SK-N-SH (cell line): Measurements from ENCODE around the gene CLDN9. TPM values are rescaled to one million over a fixed set of nuclear protein-coding genes. Genes with fewer than 3 reads are reported as not detected.

Experiments
- CTCF ChIA-PET: fragments of 300-600, 350-600 bp; formaldehyde crosslinking; extraction: SDS; loops from one replicate; lab custom pipeline; 2021; lab: Yijun Ruan, JAX
- POLR2A ChIA-PET: fragments of 350-600 bp; sonication (Branson Sonifier 250); formaldehyde crosslinking; extraction: SDS; loops from one replicate; lab custom pipeline; 2020; ENCODE audit warnings: antibody characterized with exemption, inconsistent platforms; lab: Yijun Ruan, JAX
- DNase-seq: peaks from one replicate; pipeline ENCODE4 v3.0.0; 2012
- H2AFZ ChIP-seq: fragments of 200-600 bp; sonication (generic); 2 replicates; pipeline ENCODE4 v1.8.1; 2016; ENCODE audit warnings: antibody characterized with exemption, mild to moderate bottlenecking, low read depth
- H3F3A ChIP-seq: fragments of 200-600 bp; sonication (generic); replicated peaks from 2 replicates; pipeline ENCODE3; 2016; ENCODE audit warnings: antibody characterized with exemption, mild to moderate bottlenecking; ENCODE audit not compliant: insufficient read depth
- H3K27ac ChIP-seq, 2 experiments: fragments of 200-500 bp in 1 of 2; fragments of 200-600 bp in 1 of 2; sonication (Bioruptor generic) in 1 of 2; sonication (generic), shearing (Covaris generic) in 1 of 2; 2 replicates each; pipeline versions ENCODE4 v1.5.1 to v1.6.1; 2014 to 2016; ENCODE audit warnings: low read depth in 2 of 2, inconsistent platforms in 1 of 2, low read length in 1 of 2, mild to moderate bottlenecking in 1 of 2, mixed read lengths in 1 of 2
- H3K27me3 ChIP-seq: fragments of 200-600 bp; sonication (generic), shearing (Covaris generic); 2 replicates; pipeline ENCODE4 v1.6.1; 2016; ENCODE audit warnings: mixed run types; ENCODE audit not compliant: insufficient read depth
- H3K36me3 ChIP-seq, 2 experiments: fragments of 200-500 bp in 1 of 2; fragments of 200-600 bp in 1 of 2; sonication (Bioruptor generic) in 1 of 2; sonication (generic) in 1 of 2; replicated peaks in 1 of 2; 2 replicates each; pipeline versions ENCODE3 to v1.5.1; 2014 to 2016; ENCODE audit warnings: low read length in 1 of 2, mild to moderate bottlenecking in 1 of 2; ENCODE audit not compliant: insufficient read depth in 2 of 2, control insufficient read depth in 1 of 2
- H3K4me1 ChIP-seq, 2 experiments: fragments of 200-500 bp in 1 of 2; fragments of 200-600 bp in 1 of 2; sonication (Bioruptor generic) in 1 of 2; sonication (generic), shearing (Covaris generic) in 1 of 2; 2 replicates each; pipeline versions ENCODE4 v1.5.1 to v1.6.1; 2014 to 2016; ENCODE audit warnings: low read depth in 1 of 2, low read length in 1 of 2, mixed run types in 1 of 2; ENCODE audit not compliant: insufficient read depth in 2 of 2, control insufficient read depth in 1 of 2
- H3K4me2 ChIP-seq: fragments of 200-600 bp; sonication (generic), shearing (Covaris generic); 2 replicates; pipeline ENCODE4 v1.6.1; 2017; ENCODE audit warnings: mixed run types
- H3K4me3 ChIP-seq, 2 experiments: fragments of 200-500 bp in 1 of 2; fragments of 200-600 bp in 1 of 2; sonication (Bioruptor generic) in 1 of 2; sonication (generic), shearing (Covaris generic) in 1 of 2; 2 replicates each; pipeline versions ENCODE4 v1.5.1 to v1.8.1; 2014 to 2016; ENCODE audit warnings: low read depth in 2 of 2, inconsistent platforms in 1 of 2, low read length in 1 of 2, mild to moderate bottlenecking in 1 of 2, mixed read lengths in 1 of 2, moderate library complexity in 1 of 2
- H3K79me2 ChIP-seq: fragments of 200-600 bp; sonication (generic); 2 replicates; pipeline ENCODE4 v1.8.1; 2017; ENCODE audit warnings: mild to moderate bottlenecking; ENCODE audit not compliant: insufficient read depth
- H3K9ac ChIP-seq: fragments of 200-600 bp; sonication (generic); 2 replicates; pipeline ENCODE4 v1.6.1; 2017; ENCODE audit warnings: mixed run types
- H3K9me2 ChIP-seq: fragments of 200-600 bp; sonication (generic); 2 replicates; pipeline ENCODE4 v1.6.1; 2017; ENCODE audit warnings: mixed run types
- H3K9me3 ChIP-seq: fragments of 200-600 bp; sonication (generic); 2 replicates; pipeline ENCODE4 v1.6.1; 2017; ENCODE audit warnings: mixed run types, mild to moderate bottlenecking, moderate library complexity
- H4K20me1 ChIP-seq: fragments of 200-600 bp; sonication (generic); 2 replicates; pipeline ENCODE4 v1.6.1; 2017; ENCODE audit warnings: mild to moderate bottlenecking, mixed run types; ENCODE audit not compliant: insufficient read depth
- ELF1 ChIP-seq: IDR thresholded peaks from 2 replicates; pipeline ENCODE4 v1.4.0; 2012
- EZH2phosphoT487 ChIP-seq: fragments of 200-600 bp; sonication (generic); IDR thresholded peaks from 2 replicates; pipeline ENCODE4 v1.6.1; 2017; ENCODE audit warnings: low read depth, mixed run types, mild to moderate bottlenecking, antibody characterized with exemption, moderate library complexity, borderline replicate concordance
- FOSL2 ChIP-seq: IDR thresholded peaks from 2 replicates; pipeline ENCODE4 v1.4.0; 2012; ENCODE audit warnings: low read depth, mild to moderate bottlenecking, moderate library complexity, borderline replicate concordance
- GABPA ChIP-seq: IDR thresholded peaks from 2 replicates; pipeline ENCODE4 v1.4.0; 2012; ENCODE audit warnings: low read depth, mild to moderate bottlenecking
- GATA2 ChIP-seq: sonication (generic); formaldehyde crosslinking; IDR thresholded peaks from 2 replicates; pipeline ENCODE4 v1.5.0; 2020; ENCODE audit warnings: mild to moderate bottlenecking, missing genetic modification reagents
- MEF2A ChIP-seq: IDR thresholded peaks from 2 replicates; pipeline ENCODE4 v1.4.0; 2012; ENCODE audit warnings: low read depth, borderline replicate concordance
- MXI1 ChIP-seq: IDR thresholded peaks from 2 replicates; pipeline ENCODE4 v1.6.1; 2012; ENCODE audit warnings: mild to moderate bottlenecking, low read depth, low read length, improper control_type of control experiment
- POLR2AphosphoS5 ChIP-seq: IDR thresholded peaks from 2 replicates; pipeline ENCODE4 v1.6.1; 2012; ENCODE audit warnings: low read depth, low read length
- RAD21 ChIP-seq: IDR thresholded peaks from 2 replicates; pipeline ENCODE4 v1.6.1; 2012; ENCODE audit warnings: mild to moderate bottlenecking, low read length
- RCOR1 ChIP-seq: fragments of 150-350 bp; IDR thresholded peaks from 2 replicates; pipeline ENCODE4 v1.6.1; 2017; ENCODE audit warnings: antibody characterized with exemption, low read length
- SMC3 ChIP-seq: IDR thresholded peaks from 2 replicates; pipeline ENCODE4 v1.6.1; 2012; ENCODE audit warnings: low read depth, low read length, improper control_type of control experiment
- TCF12 ChIP-seq: IDR thresholded peaks from 2 replicates; pipeline ENCODE4 v1.4.0; 2012
- TEAD4 ChIP-seq: IDR thresholded peaks from 2 replicates; pipeline ENCODE4 v1.4.0; 2012; ENCODE audit warnings: mild to moderate bottlenecking, borderline replicate concordance; ENCODE audit not compliant: insufficient read depth
- USF1 ChIP-seq: IDR thresholded peaks from 2 replicates; pipeline ENCODE4 v1.4.0; 2012; ENCODE audit warnings: low read depth, borderline replicate concordance
- ZBTB33 ChIP-seq: IDR thresholded peaks from 2 replicates; pipeline ENCODE4 v1.4.0; 2012; ENCODE audit warnings: low read depth, borderline replicate concordance
- WGBS: methylation state at CpG from one replicate; pipeline ENCODE4 v1.1.6; 2017; ENCODE audit warnings: low lambda C conversion rate; 5-methylcytosine and 5-hydroxymethylcytosine counted together
- polyA plus RNA-seq, 3 experiments: library from polyadenylated mRNA; depleted of rRNA; stranded (reverse); fragments of >200 nt; gene quantifications; 2 replicates each; pipeline ENCODE4 v1.2.3, GENCODE V29; 2012
- TF ChIP-seq, protein P1 (sequence below): fragments of 150-350 bp; IDR thresholded peaks from 2 replicates; pipeline ENCODE4 v1.6.1; 2017; ENCODE audit warnings: antibody characterized with exemption, low read length, low read depth, borderline replicate concordance
- TF ChIP-seq, protein P2 (sequence below): IDR thresholded peaks from 2 replicates; pipeline ENCODE4 v1.4.0; 2012; ENCODE audit warnings: low read depth
- TF ChIP-seq, protein P3 (sequence below): IDR thresholded peaks from 2 replicates; pipeline ENCODE4; 2012

CLDN9 gene
- polyA plus RNA-seq, 1 of the 3 experiments (the other 2 are of a cell fraction) = 0.08 TPM

DNA sequence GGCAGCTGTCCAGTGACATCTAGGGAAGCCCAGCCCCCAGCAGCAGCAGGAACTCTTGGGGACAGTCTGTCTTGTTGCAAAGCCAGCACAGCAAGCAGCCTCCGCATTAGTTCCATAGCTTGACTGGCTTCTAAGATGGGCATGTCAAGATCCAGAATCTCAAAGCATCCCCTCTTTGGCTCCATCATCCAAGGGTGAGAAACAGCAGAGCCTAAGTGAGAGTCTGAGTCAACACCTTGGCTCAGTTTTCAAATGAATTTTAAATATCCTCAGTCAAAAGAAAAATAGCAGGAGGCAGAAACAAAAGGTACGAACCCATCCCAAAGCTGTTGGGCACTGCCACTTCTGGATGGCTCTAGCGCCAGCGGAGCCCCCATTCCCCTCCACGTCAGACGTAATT lies 2.2 kb downstream of the CLDN9 start:
- WGBS = 97% methylated on average over 6 of the region's 6 CpGs
- CTCF ChIA-PET = interaction anchor here (1.0 kb wide), 1 partner anchor 88 kb away, joined by 3 read pairs; no protein-coding TSS in a partner anchor

More for the DNA sequence above, 2.2 kb downstream of the CLDN9 start:
- no peak overlapping the region for H2AFZ ChIP-seq
- TF ChIP-seq RAD21 (no peak), SMC3 (no peak), USF1 (no peak), GABPA (no peak), FOSL2 (no peak), MXI1 (no peak), ZBTB33 (no peak), EZH2phosphoT487 (no peak), MEF2A (no peak), TCF12 (no peak), GATA2 (CRISPR knock-in tag) (no peak), POLR2AphosphoS5 (no peak), RCOR1 (no peak), TEAD4 (no peak), ELF1 (no peak)
- TF ChIP-seq, protein P1, sequence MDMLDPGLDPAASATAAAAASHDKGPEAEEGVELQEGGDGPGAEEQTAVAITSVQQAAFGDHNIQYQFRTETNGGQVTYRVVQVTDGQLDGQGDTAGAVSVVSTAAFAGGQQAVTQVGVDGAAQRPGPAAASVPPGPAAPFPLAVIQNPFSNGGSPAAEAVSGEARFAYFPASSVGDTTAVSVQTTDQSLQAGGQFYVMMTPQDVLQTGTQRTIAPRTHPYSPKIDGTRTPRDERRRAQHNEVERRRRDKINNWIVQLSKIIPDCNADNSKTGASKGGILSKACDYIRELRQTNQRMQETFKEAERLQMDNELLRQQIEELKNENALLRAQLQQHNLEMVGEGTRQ = no peak
- TF ChIP-seq, protein P2, sequence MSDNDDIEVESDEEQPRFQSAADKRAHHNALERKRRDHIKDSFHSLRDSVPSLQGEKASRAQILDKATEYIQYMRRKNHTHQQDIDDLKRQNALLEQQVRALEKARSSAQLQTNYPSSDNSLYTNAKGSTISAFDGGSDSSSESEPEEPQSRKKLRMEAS = no peak
- TF ChIP-seq, protein P3, sequence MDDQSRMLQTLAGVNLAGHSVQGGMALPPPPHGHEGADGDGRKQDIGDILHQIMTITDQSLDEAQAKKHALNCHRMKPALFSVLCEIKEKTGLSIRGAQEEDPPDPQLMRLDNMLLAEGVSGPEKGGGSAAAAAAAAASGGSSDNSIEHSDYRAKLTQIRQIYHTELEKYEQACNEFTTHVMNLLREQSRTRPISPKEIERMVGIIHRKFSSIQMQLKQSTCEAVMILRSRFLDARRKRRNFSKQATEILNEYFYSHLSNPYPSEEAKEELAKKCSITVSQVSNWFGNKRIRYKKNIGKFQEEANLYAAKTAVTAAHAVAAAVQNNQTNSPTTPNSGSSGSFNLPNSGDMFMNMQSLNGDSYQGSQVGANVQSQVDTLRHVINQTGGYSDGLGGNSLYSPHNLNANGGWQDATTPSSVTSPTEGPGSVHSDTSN = no peak
- no peaks in the 10 kb centered on the region for H4K20me1 ChIP-seq
- no peaks in the 10 kb centered on the region for H3K9me2 ChIP-seq
- no peaks in the 10 kb centered on the region for H3K9me3 ChIP-seq
- no peaks in the 10 kb centered on the region for H3K36me3 ChIP-seq
- H3K4me1 ChIP-seq = peaks cover 0 to 8% of the 10 kb centered on the region in 2 experiments; a peak in 1 of 4 replicates
- DNase-seq = no peak
- H3K4me2 ChIP-seq = no peak overlapping the region
- no peaks in the 10 kb centered on the region for H3K79me2 ChIP-seq
- no peak overlapping the region for H3K4me3 ChIP-seq
- no peak overlapping the region for H3K9ac ChIP-seq
- POLR2A ChIA-PET = no interaction called here
- H3K27me3 ChIP-seq = no peaks in the 10 kb centered on the region
- H3F3A ChIP-seq = no peaks in the 10 kb centered on the region
- H3K27ac ChIP-seq = no peak overlapping the region
